GM12875 (cell line): ENCODE measurements around the gene MINDY4.

Experiments
- H3K4me3 ChIP-seq: one replicate; pipeline ENCODE4 v1.5.1; 2011; ENCODE audit warnings: low read depth, low read length, control low read depth
- CTCF ChIP-seq: IDR thresholded peaks from 2 replicates; pipeline ENCODE4 v1.5.1; 2011; ENCODE audit warnings: low read depth, mild to moderate bottlenecking, control low read depth, inconsistent platforms, low read length, moderate library complexity, borderline replicate concordance; ENCODE audit not compliant: insufficient read depth

MINDY4 gene

DNA sequence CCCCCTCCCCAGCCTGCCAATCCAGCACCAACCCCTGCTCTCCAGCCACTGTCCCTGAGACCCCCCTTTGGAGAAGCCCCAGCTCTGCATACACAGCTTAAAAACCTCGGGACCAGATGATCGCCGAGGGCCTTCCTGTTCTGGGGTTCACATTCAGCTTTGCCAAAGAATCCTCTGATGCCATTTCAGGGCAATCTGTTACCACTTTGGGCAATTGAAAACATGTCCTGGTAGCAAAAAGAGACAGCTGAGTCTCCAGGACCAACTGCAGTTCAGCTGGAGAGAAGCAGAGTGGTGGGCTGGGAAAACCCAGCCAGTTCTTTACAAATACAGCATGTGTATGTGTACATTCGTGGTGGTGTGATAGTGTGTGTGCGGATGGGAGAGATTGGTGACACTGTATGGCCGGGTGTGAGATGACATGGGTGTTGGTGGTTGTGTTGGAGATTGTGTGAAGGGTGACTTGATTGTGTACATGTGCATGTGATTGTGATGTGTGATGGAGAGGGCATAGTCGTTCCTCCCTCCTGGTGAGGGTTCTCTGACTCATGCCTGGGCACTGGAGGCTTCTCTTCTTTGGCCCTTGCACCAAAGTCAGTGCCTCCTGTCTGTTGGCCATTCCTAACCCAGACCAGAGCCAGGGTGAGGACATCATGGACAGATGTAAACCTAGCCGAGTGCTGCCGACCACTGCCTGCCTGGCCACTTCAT lies 91.9 kb downstream of the MINDY4 start:
- no peak overlapping the region for H3K4me3 ChIP-seq
- TF ChIP-seq CTCF: no peak

DNA sequence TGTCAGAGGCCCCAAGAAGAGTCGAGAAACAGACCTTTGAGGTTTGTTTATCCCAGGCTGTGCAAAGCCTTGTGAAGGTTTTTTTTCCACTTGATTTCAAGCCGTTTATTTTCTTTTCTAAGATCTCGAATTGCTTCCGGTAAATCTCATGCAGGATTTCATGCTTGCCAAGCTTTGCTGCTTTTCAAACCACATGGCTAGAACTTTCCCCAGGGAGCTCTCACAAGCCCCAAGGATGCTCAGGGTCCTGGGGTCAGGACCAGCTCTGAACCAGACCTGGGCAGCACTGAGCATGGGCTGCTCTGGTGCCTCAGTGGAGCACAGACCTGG lies 92.5 kb downstream of the MINDY4 start:
- TF ChIP-seq CTCF: no peak
- no peak overlapping the region for H3K4me3 ChIP-seq

- no peak overlapping the region for H3K4me3 ChIP-seq
Observed at GRCh38 chr7:30864101-30864500, 92.9 kb downstream of the MINDY4 start.

GRCh38 chr7:30865076-30865475 lies 93.9 kb downstream of the MINDY4 start:
- H3K4me3 ChIP-seq: no peak overlapping the region
- TF ChIP-seq CTCF: no peak

More at GRCh38 chr7:30864101-30864500, 92.9 kb downstream of the MINDY4 start:
- no peak for TF ChIP-seq CTCF

DNA sequence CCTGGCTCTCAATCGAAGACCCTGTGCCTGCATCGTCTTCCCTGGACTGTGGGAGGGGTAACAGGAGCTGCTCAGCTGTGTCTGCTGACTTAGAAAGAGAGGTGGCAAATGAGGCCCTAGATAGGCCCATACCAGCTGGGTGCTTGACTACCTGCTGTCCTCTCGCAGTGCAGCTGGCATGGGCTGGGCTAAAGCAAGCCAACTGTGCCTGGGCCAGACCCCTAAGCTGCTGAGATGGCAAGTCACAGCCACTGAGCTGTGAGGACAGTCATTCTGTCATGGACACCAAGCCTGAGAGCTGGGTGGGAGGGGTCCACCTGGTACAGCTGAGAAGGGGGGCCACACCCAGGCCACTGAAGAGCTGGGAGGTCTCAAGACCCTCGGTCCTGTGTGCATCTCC lies 94.6 kb downstream of the MINDY4 start:
- TF ChIP-seq CTCF: no peak
- H3K4me3 ChIP-seq: no peak overlapping the region

DNA sequence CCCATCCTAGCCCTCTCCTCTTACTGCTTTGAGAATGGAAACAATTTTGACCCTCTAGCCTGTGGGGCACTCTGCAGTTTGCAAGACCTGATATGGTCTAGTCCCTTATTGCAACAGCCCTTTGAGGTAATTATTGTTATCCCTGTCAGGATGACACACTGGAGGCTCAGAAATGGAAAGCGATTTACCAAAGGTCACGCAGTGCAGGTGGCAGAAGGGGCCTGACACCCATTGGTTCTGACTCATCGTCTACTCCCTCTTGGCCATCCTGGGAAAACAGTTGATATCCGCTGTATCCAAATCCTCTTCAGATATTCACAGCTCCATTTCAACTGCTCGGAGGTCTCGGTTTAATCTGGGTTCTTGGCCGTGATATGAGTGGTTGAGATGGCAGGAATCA lies 95.7 kb downstream of the MINDY4 start:
- no peak for TF ChIP-seq CTCF
- no peak overlapping the region for H3K4me3 ChIP-seq

DNA sequence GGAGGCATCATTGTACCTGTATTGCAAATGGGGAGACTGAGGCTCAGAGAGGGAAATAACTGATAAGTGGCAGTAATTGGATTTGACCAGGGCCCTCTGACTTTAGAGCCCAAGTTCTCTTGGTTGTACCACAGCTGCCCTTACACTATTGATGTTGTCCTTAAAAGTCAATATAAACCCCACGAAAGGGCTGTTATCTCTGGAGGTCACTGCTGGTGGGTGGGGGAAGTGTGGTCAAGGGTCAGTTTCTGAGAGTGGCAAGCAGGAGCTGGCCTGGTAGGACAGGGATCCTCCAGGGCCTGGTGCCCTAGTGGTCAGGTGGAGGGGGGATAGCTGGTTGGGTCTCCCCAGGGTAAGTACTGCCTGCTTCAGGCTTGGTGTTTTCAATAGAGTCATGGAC lies 96.3 kb downstream of the MINDY4 start:
- no peak for TF ChIP-seq CTCF
- H3K4me3 ChIP-seq: no peak overlapping the region
